ENCODE results near the gene COPS9. TPM values are rescaled to one million over a fixed set of nuclear protein-coding genes. Genes with fewer than 3 reads are reported as not detected.

Gene COPS9
- total and polyA plus RNA-seq, 8 donors, result 62.4 to 146 (median 90.9) TPM

- intact Hi-C loops (cut with DNase I), result no loop called here
- peak in 1 of 4 donors; percentile 33 for DNase-seq
- no peak for ATAC-seq
- no peak for TF ChIP-seq CTCF (IDR thresholded peaks at IDR 0.05)
- Histone ChIP-seq H3K4me3 (no peak overlapping the region), H3K27me3 (peaks cover 0 to 37% of the 10 kb centered on the region in 2 donors), H3K4me1 (no peaks in the 10 kb centered on the region), H3K36me3 (no peaks in the 10 kb centered on the region), H3K9me3 (no peaks in the 10 kb centered on the region), H3K27ac (no peak overlapping the region)
These were observed 34.2 kb upstream of the COPS9 start for GRCh38 chr2:240170354-240170735.

GRCh38 chr2:240169486-240170353 is 33.6 kb upstream of the COPS9 start:
- intact Hi-C loops (cut with DNase I), result no loop called here
- ATAC-seq, result no peak
- Histone ChIP-seq H3K4me1 (no peaks in the 10 kb centered on the region), H3K9me3 (no peaks in the 10 kb centered on the region), H3K36me3 (no peaks in the 10 kb centered on the region), H3K4me3 (no peak overlapping the region), H3K27ac (no peak overlapping the region), H3K27me3 (peaks cover 0 to 31% of the 10 kb centered on the region in 2 donors)
- DNase-seq, result peak in 1 of 4 donors; percentile 53
- TF ChIP-seq CTCF (IDR thresholded peaks at IDR 0.05), result no peak

GRCh38 chr2:240168546-240169361 is 32.6 kb upstream of the COPS9 start:
- no peaks in the 10 kb centered on the region for H3K9me3 ChIP-seq
- peaks cover 0 to 27% of the 10 kb centered on the region in 2 donors for H3K27me3 ChIP-seq
- no peak for TF ChIP-seq CTCF (IDR thresholded peaks at IDR 0.05)
- H3K36me3 ChIP-seq, result no peaks in the 10 kb centered on the region
- no peak overlapping the region for H3K4me3 ChIP-seq
- no peaks in the 10 kb centered on the region for H3K4me1 ChIP-seq
- ATAC-seq, result no peak
- no peak overlapping the region for H3K27ac ChIP-seq
- DNase-seq, result peak in 1 of 4 donors; percentile 58
- intact Hi-C loops (cut with DNase I), result no loop called here

- DNase-seq, result peak in 1 of 4 donors; percentile 59
- H3K9me3 ChIP-seq, result no peaks in the 10 kb centered on the region
- no peaks in the 10 kb centered on the region for H3K36me3 ChIP-seq
- intact Hi-C loops (cut with DNase I), result no loop called here
- no peak overlapping the region for H3K4me3 ChIP-seq
- no peak for TF ChIP-seq CTCF (IDR thresholded peaks at IDR 0.05)
- no peaks in the 10 kb centered on the region for H3K4me1 ChIP-seq
- ATAC-seq, result no peak
- no peak overlapping the region for H3K27ac ChIP-seq
- peaks cover 0 to 27% of the 10 kb centered on the region in 2 donors for H3K27me3 ChIP-seq
These were observed 31.9 kb upstream of the COPS9 start for GRCh38 chr2:240168041-240168440.

- Histone ChIP-seq H3K4me3 (no peak overlapping the region), H3K27me3 (peaks cover 0 to 27% of the 10 kb centered on the region in 2 donors), H3K9me3 (no peaks in the 10 kb centered on the region), H3K27ac (no peak overlapping the region), H3K36me3 (no peaks in the 10 kb centered on the region), H3K4me1 (no peaks in the 10 kb centered on the region)
- no peak for ATAC-seq
- no peak for TF ChIP-seq CTCF (IDR thresholded peaks at IDR 0.05)
- DNase-seq, result peak in 1 of 4 donors; percentile 59
- intact Hi-C loops (cut with DNase I), result no loop called here
These were observed 31.4 kb upstream of the COPS9 start for GRCh38 chr2:240167588-240167880.

Data from left lung (tissue), 10 donors.